GM18867 (cell line): Measurements from ENCODE around the gene OSBPL6.

Source experiments
- ATAC-seq: cut with Tn5 transposase; IDR thresholded peaks from one replicate; pipeline ENCODE4 v1.9.1; 2021; ENCODE audit warnings: mild to moderate bottlenecking, moderate library complexity; ENCODE audit not compliant: unreplicated experiment

Gene OSBPL6

DNA sequence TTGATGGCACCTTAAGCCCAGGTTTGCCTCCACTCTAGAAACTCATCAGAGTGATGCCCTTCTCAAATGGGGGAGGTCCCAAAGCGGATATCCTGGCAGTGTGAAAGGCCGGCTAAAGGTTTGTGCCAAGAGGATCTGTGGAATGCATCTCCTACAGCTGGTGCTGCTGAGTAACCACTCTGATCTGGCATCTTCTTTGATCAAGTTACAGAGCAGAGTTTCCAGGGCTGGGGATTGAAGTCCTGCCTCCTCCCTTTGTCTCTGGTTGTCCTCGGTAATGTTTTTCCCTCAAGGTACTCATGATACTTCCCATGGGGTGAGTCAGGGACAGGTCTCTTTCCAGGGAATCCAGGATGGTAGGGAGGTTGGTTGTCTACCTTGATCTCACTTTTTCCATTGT lies 232.1 kb downstream of the OSBPL6 start:
- ATAC-seq: no peak

DNA sequence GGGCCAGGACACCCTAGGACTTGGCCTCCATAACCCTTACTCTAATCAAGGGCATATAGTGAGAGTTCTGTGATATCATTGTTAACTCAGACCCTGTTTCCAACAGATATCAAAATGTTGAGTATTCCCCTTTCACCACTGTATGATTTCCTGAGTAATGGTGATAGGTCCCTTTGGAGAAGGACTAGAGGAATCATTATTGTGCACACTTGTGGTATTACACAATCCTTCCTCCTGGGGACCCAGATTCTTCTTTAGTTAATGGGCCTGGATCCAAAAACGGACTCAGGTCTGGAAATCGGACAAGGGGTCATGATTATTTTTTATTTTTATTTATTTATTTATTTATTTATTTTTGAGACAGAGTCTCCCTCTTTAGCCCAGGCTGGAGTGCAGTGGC lies 233.1 kb downstream of the OSBPL6 start:
- no peak for ATAC-seq

DNA sequence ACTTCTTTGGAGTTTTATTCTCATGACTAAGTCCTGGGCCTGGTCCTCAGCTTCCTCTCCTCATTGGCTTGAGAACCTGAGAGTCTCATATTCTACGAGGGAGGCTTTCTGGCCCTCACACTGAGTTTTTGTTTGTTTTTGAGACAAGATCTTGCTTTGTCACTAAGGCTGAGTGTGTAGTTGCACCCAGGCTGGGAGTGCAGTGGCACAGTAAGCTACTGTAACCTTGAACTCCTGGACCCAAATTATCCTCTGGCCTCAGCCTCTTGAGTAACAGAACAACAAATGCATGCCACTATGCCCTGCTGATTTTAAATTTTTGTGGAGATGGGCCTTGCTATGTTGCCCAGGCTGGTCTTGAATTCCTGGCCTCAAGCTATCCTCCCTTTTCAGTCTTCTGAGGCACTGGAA lies 234.1 kb downstream of the OSBPL6 start:
- no peak for ATAC-seq

DNA sequence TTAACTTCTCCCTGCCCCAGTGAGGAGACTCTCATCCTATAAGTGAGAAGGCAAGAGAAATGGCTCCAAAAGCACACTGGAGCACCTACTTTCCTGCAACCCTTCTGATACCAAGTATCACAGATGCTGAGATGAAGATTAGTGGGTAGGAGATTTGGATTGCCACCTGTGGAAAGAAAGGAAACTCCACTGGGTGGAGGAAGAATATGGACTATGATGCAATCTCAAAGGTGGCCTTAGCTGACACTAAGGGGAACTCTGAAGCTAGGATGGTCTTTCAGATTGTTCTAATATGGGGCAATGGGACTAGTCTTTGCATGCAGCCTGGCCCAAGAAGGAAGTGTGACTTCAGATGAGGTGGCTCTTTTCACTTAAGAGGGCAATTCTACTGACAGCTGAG lies 235.0 kb downstream of the OSBPL6 start:
- no peak for ATAC-seq

DNA sequence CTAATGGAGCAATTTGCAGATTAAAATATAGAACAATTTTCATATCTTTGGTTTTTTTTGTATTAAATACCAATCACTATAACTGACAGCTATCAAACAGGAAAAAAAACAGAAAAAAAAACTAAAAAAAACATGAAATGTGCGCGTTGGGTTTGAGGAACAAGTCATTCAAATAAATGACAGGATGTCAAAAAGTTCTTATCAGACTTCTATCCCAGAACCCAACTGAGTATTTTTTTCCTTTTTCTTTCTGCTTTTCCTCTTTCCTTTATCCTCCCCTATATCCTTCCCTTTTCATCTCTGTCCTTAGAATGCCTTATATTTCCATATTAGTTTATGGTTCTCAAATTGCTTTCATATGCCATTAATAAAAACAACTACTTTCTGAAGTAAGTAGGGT lies 242.3 kb downstream of the OSBPL6 start:
- ATAC-seq: no peak

DNA sequence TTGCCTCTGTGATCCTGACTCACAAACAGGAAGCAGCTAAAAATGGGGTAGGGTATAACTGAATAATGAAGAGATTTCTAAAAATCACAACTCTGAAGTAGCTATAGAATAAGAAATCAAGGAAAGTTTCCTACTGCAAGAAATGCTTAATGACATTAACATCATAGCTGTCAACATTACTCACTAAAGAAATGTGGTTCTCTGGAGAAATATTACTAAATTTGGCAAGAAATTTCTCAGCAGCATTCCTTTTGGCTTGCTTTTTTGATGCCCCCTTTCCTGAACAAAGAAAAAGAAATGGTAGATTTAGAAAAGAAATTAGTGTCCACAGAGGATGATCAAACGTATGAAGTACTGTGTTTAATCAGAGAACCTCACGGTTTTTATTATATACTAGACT lies 247.1 kb downstream of the OSBPL6 start:
- no peak for ATAC-seq

DNA sequence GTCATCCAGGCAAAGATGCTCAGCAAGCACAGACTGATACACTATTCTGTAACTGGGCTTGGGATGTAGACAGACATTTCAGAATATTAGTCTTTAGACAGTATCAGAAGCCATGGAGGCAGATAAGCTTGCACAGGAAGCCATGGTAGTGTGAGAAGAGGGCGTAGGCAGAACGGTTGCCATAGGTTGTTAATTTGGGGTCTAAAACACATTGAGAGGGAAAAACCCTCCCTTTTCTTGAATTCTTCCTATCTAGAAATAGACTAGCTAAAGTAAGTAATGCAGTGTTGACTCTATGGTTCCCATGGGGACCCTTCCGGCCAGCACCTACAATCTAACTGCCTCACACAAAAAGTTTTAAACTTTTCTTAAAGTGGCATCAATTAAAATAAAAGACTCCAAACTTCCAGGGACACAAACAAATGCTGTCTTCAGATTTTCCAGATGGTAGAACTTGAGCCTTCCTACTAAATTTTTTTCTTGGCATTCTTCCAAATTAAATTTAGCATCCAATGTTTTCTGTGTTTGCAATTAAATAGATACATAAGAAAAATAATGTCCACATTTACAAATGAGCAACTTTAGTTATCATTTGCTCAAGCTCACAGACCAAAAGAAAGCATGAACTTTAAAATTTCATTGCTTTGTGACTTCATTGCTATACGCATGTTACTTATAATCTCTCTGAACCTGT lies 254.8 kb downstream of the OSBPL6 start:
- ATAC-seq: no peak

DNA sequence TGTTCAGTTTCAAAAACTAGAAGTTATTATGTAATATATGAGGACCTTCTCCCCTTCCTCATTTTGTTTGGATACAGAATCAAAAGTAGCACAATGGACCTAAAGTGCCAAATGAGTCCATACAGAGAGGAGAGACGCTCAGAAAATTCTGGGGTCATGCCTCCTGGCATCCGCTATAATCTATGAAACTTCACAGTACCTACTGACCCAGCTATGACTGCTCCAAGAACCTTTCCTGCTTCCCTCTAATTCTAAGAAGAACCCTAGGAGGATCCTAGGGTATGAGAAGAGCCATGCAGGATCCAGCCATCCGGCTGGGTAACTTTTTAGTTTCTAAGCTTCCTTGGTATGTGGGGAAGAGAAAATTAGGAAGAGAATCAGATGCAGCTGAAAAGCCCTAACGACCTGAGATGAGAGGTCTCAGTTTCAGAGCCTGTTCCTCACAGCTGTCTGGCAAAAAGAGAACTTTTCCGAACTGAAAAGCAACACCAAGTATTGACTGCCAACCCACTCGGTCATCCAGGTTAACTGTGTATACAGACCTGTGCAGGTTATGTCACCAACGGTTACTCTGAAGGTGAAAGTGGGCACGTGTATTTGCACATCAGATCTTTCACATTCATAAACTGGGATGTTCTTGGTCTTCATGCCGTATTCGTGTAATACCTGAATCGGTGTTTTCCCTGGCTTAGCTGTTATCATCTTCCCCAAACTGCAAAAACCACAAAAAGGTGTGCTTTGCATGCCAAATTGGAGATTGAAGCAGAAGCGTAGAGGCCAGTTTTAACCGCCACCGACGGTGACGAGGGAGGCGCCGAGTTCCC lies 255.6 kb downstream of the OSBPL6 start:
- peak; percentile 14 for ATAC-seq

DNA sequence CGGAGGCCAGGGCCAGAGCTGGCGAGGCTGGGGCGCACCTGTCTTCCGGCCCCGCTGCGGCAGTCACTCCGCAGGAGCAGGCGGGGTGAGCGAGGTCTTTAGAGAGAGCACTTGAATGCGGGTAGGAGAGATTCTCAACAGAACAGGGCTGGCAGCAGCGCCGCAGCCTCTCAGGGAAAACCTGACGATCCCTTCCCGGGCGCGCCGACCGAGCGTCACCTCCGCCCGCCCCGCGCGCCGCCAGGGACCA lies 256.1 kb downstream of the OSBPL6 start:
- peak; percentile 56 for ATAC-seq

DNA sequence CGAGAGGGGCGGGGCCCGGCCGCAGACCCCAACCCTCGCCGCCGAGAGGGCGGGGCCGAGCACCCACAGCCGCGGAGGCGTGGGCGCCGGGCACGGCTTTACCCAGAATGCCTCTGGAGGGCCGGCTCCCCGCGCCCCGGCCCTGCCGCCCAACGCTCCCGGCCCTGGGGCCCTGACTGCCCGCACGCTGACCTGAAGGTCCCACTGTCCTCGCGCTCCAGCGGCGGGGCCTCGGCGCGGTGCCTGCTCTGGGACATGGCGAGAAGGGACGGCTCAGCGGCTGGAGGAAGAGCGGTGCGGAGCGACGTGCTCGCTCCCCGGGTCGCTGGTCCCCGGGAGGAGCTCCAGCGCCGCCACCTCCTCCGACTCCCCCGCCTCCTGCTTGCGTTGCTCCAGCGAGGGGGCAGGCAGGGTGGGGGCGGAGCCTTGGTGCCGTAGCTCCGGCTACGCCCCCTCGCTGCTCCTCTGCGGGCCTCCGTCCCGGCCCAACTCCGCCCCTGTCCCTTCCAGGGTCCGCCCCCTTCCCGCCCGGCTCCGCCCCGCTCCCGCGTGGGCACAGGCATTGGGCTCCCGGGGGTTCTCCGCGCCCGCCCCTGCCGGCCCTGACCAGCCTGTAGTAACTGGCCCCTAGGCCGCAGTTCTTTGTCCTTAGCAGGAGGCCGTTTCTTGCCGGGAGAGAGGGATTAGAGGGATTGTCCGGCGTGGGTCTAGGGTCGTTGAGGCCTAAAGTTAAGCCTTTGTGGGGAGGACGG lies 256.6 kb downstream of the OSBPL6 start, which contains the start of the genes PJVK and PRKRA:
Gene PJVK (plus strand): TSS at position 605 of the 752 bp plus-strand sequence. CDS start 2,032 bp downstream, outside the sequence.
Gene PRKRA (minus strand): TSS at position 402 of the 752 bp plus-strand sequence. CDS start 145 bp downstream, at position 257.
- peak; percentile 88 for ATAC-seq

DNA sequence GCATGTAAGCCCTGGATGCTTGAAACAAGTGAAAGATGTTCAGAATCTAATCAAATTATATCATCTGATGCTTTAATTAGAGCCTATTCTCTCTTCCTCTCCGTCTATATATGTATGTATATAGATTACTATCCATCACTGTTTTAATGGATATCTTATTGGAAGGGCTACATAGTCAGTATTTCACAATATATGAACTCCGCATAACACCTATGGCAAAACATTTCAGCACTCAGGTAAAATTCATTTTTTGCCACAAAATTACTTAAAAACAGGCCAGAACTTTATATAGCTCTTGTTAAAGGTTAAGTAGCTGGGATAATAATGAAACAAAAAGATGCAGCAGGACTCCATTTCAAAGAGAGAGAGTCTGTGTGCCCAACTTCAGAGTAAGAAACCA lies 258.0 kb downstream of the OSBPL6 start:
- no peak for ATAC-seq
